Activated naive CD4-positive, alpha-beta T cell treated with anti-CD3 and anti-CD28 coated beads, Interleukin-2, amount 10 ng/mL, durations not matched to agents 7 days and 5 days (primary cell): ENCODE measurements around the gene OSBPL10.

Experiments
- CTCF ChIA-PET: fragments of 350-600 bp; sonication (Branson Sonifier 250); formaldehyde crosslinking; loops from one replicate; lab custom pipeline; 2021; ENCODE audit warnings: antibody characterized with exemption; lab: Charles Lee
- DNase-seq: peaks from one replicate; pipeline ENCODE4 v3.0.0-alpha.2; 2020
- H3K27ac Mint-ChIP-seq: one replicate; pipeline ENCODE4 v1.8.0; 2021; ENCODE audit warnings: mild to moderate bottlenecking, moderate library complexity, mixed read lengths
- H3K27me3 Mint-ChIP-seq: one replicate; pipeline ENCODE4 v1.8.0; 2021; ENCODE audit warnings: mild to moderate bottlenecking, mixed read lengths
- H3K36me3 Mint-ChIP-seq: one replicate; pipeline ENCODE4 v1.8.0; 2021; ENCODE audit warnings: mixed read lengths
- H3K4me1 Mint-ChIP-seq: one replicate; pipeline ENCODE4 v1.8.0; 2021; ENCODE audit warnings: mixed read lengths
- H3K4me3 Mint-ChIP-seq: one replicate; pipeline ENCODE4 v1.8.0; 2021; ENCODE audit warnings: mild to moderate bottlenecking, moderate library complexity, mixed read lengths
- H3K9me3 Mint-ChIP-seq: one replicate; pipeline ENCODE4 v1.8.0; 2021; ENCODE audit warnings: mixed read lengths

The OSBPL10 gene

GRCh38 chr3:31959951-31960792 is 20.9 kb downstream of the OSBPL10 start:
- Mint-ChIP-seq H3K36me3 (no peaks in the 10 kb centered on the region), H3K27ac (no peak overlapping the region), H3K9me3 (peaks cover 7% of the 10 kb centered on the region), H3K4me1 (peaks cover 9% of the 10 kb centered on the region), H3K27me3 (peaks cover 18% of the 10 kb centered on the region), H3K4me3 (no peak overlapping the region)
- CTCF ChIA-PET = interaction anchor here (0.9 kb wide), 2 partner anchors 8 to 14 kb away, joined by 3 read pairs; no protein-coding TSS in a partner anchor
- DNase-seq = no peak

GRCh38 chr3:31959251-31959650 is 21.8 kb downstream of the OSBPL10 start:
- H3K9me3 Mint-ChIP-seq = peaks cover 7% of the 10 kb centered on the region
- no peaks in the 10 kb centered on the region for H3K36me3 Mint-ChIP-seq
- no peak for DNase-seq
- peaks cover 9% of the 10 kb centered on the region for H3K4me1 Mint-ChIP-seq
- CTCF ChIA-PET = no interaction called here
- peaks cover 16% of the 10 kb centered on the region for H3K27me3 Mint-ChIP-seq
- no peak overlapping the region for H3K27ac Mint-ChIP-seq
- H3K4me3 Mint-ChIP-seq = no peak overlapping the region

GRCh38 chr3:31958701-31959152 is 22.3 kb downstream of the OSBPL10 start:
- peaks cover 7% of the 10 kb centered on the region for H3K9me3 Mint-ChIP-seq
- peaks cover 7% of the 10 kb centered on the region for H3K4me1 Mint-ChIP-seq
- no peak overlapping the region for H3K27ac Mint-ChIP-seq
- H3K36me3 Mint-ChIP-seq = no peaks in the 10 kb centered on the region
- no peak for DNase-seq
- CTCF ChIA-PET = no interaction called here
- H3K27me3 Mint-ChIP-seq = peaks cover 12% of the 10 kb centered on the region
- H3K4me3 Mint-ChIP-seq = no peak overlapping the region

GRCh38 chr3:31957106-31957505 is 24.0 kb downstream of the OSBPL10 start:
- Mint-ChIP-seq H3K9me3 (peaks cover 7% of the 10 kb centered on the region), H3K4me3 (no peak overlapping the region)
- CTCF ChIA-PET = no interaction called here

GRCh38 chr3:31955581-31955980 is 25.5 kb downstream of the OSBPL10 start:
- H3K27me3 Mint-ChIP-seq = peaks cover 17% of the 10 kb centered on the region
- no peak for DNase-seq
- no peaks in the 10 kb centered on the region for H3K36me3 Mint-ChIP-seq
- no peak overlapping the region for H3K4me3 Mint-ChIP-seq
- peaks cover 7% of the 10 kb centered on the region for H3K9me3 Mint-ChIP-seq
- peaks cover 4% of the 10 kb centered on the region for H3K4me1 Mint-ChIP-seq
- no peak overlapping the region for H3K27ac Mint-ChIP-seq
- CTCF ChIA-PET = interaction anchor here (1.2 kb wide), 1 partner anchor 63 kb away, joined by 3 read pairs; no protein-coding TSS in a partner anchor

More at GRCh38 chr3:31957106-31957505, 24.0 kb downstream of the OSBPL10 start:
- DNase-seq = no peak
- Mint-ChIP-seq H3K4me1 (peaks cover 3% of the 10 kb centered on the region), H3K27me3 (peaks cover 16% of the 10 kb centered on the region), H3K27ac (no peak overlapping the region), H3K36me3 (no peaks in the 10 kb centered on the region)

- peaks cover 12% of the 10 kb centered on the region for H3K27me3 Mint-ChIP-seq
- DNase-seq = no peak
- no peaks in the 10 kb centered on the region for H3K36me3 Mint-ChIP-seq
- no peak overlapping the region for H3K4me3 Mint-ChIP-seq
- H3K27ac Mint-ChIP-seq = no peak overlapping the region
- H3K4me1 Mint-ChIP-seq = peaks cover 4% of the 10 kb centered on the region
- CTCF ChIA-PET = no interaction called here
- H3K9me3 Mint-ChIP-seq = peaks cover 7% of the 10 kb centered on the region
Observed at GRCh38 chr3:31953636-31954035, 27.4 kb downstream of the OSBPL10 start.

- Mint-ChIP-seq H3K27me3 (peaks cover 12% of the 10 kb centered on the region), H3K4me3 (no peak overlapping the region), H3K9me3 (peaks cover 7% of the 10 kb centered on the region), H3K4me1 (peaks cover 4% of the 10 kb centered on the region), H3K27ac (no peak overlapping the region), H3K36me3 (no peaks in the 10 kb centered on the region)
- DNase-seq = no peak
- CTCF ChIA-PET = no interaction called here
Observed at GRCh38 chr3:31953091-31953490, 28.0 kb downstream of the OSBPL10 start.

- Mint-ChIP-seq H3K27ac (no peak overlapping the region), H3K27me3 (peaks cover 12% of the 10 kb centered on the region), H3K36me3 (no peaks in the 10 kb centered on the region), H3K4me3 (no peak overlapping the region), H3K9me3 (peaks cover 7% of the 10 kb centered on the region), H3K4me1 (peaks cover 4% of the 10 kb centered on the region)
- CTCF ChIA-PET = interaction anchor here (1.0 kb wide), 1 partner anchor 9 kb away, joined by 3 read pairs; no protein-coding TSS in a partner anchor
- DNase-seq = no peak
Observed at GRCh38 chr3:31952205-31952604, 28.9 kb downstream of the OSBPL10 start.

GRCh38 chr3:31948280-31948679 is 32.8 kb downstream of the OSBPL10 start:
- Mint-ChIP-seq H3K4me1 (peaks cover 4% of the 10 kb centered on the region), H3K36me3 (no peaks in the 10 kb centered on the region), H3K9me3 (no peaks in the 10 kb centered on the region), H3K27ac (no peak overlapping the region), H3K4me3 (no peak overlapping the region), H3K27me3 (peaks cover 17% of the 10 kb centered on the region)
- DNase-seq = no peak
- CTCF ChIA-PET = no interaction called here

- Mint-ChIP-seq H3K36me3 (no peaks in the 10 kb centered on the region), H3K27ac (no peak overlapping the region), H3K9me3 (no peaks in the 10 kb centered on the region), H3K27me3 (peaks cover 17% of the 10 kb centered on the region), H3K4me1 (peaks cover 4% of the 10 kb centered on the region), H3K4me3 (no peak overlapping the region)
- no peak for DNase-seq
- CTCF ChIA-PET = no interaction called here
Observed at GRCh38 chr3:31947671-31948091, 33.4 kb downstream of the OSBPL10 start.

- no peak overlapping the region for H3K27ac Mint-ChIP-seq
- DNase-seq = no peak
Observed at GRCh38 chr3:31947162-31947561, 33.9 kb downstream of the OSBPL10 start.

GRCh38 chr3:31946484-31947081 is 34.5 kb downstream of the OSBPL10 start:
- no peak for DNase-seq
- no peaks in the 10 kb centered on the region for H3K9me3 Mint-ChIP-seq
- H3K36me3 Mint-ChIP-seq = no peaks in the 10 kb centered on the region
- no peak overlapping the region for H3K27ac Mint-ChIP-seq
- no peak overlapping the region for H3K4me3 Mint-ChIP-seq
- CTCF ChIA-PET = interaction anchor here (0.9 kb wide), 1 partner anchor 14 kb away, joined by 3 read pairs; no protein-coding TSS in a partner anchor
- no peaks in the 10 kb centered on the region for H3K4me1 Mint-ChIP-seq
- H3K27me3 Mint-ChIP-seq = peaks cover 13% of the 10 kb centered on the region

More at GRCh38 chr3:31947162-31947561, 33.9 kb downstream of the OSBPL10 start:
- Mint-ChIP-seq H3K4me3 (no peak overlapping the region), H3K9me3 (no peaks in the 10 kb centered on the region), H3K27me3 (peaks cover 14% of the 10 kb centered on the region), H3K36me3 (no peaks in the 10 kb centered on the region), H3K4me1 (peaks cover 1% of the 10 kb centered on the region)
- CTCF ChIA-PET = no interaction called here

- CTCF ChIA-PET = no interaction called here
- no peaks in the 10 kb centered on the region for H3K36me3 Mint-ChIP-seq
- no peak for DNase-seq
- no peaks in the 10 kb centered on the region for H3K4me1 Mint-ChIP-seq
- no peak overlapping the region for H3K27ac Mint-ChIP-seq
- no peak overlapping the region for H3K4me3 Mint-ChIP-seq
- H3K9me3 Mint-ChIP-seq = no peaks in the 10 kb centered on the region
- peaks cover 11% of the 10 kb centered on the region for H3K27me3 Mint-ChIP-seq
Observed at GRCh38 chr3:31945738-31946052, 35.4 kb downstream of the OSBPL10 start.

- CTCF ChIA-PET = no interaction called here
- H3K4me3 Mint-ChIP-seq = no peak overlapping the region
- no peaks in the 10 kb centered on the region for H3K36me3 Mint-ChIP-seq
- no peaks in the 10 kb centered on the region for H3K9me3 Mint-ChIP-seq
- no peak overlapping the region for H3K27ac Mint-ChIP-seq
- no peaks in the 10 kb centered on the region for H3K4me1 Mint-ChIP-seq
- no peak for DNase-seq
- H3K27me3 Mint-ChIP-seq = peaks cover 9% of the 10 kb centered on the region
Observed at GRCh38 chr3:31943041-31943440, 38.0 kb downstream of the OSBPL10 start.

- H3K27ac Mint-ChIP-seq = no peak overlapping the region
- peaks cover 9% of the 10 kb centered on the region for H3K27me3 Mint-ChIP-seq
- CTCF ChIA-PET = no interaction called here
- H3K36me3 Mint-ChIP-seq = no peaks in the 10 kb centered on the region
- H3K4me1 Mint-ChIP-seq = no peaks in the 10 kb centered on the region
- H3K9me3 Mint-ChIP-seq = no peaks in the 10 kb centered on the region
- DNase-seq = no peak
- H3K4me3 Mint-ChIP-seq = no peak overlapping the region
Observed at GRCh38 chr3:31942446-31942845, 38.6 kb downstream of the OSBPL10 start.
